Stimulated activated CD4-positive, alpha-beta T cell treated with anti-CD3 and anti-CD28 coated beads, Interleukin-15, amount 100 ng/mL, for 24 hours (primary cell): Measurements from ENCODE around the gene MYO1C.
A peak's percentile ranks its signal among the peaks of the same experiment; 100 is the strongest.

Experiments
- DNase-seq: peaks from one replicate; pipeline ENCODE4 v3.0.0-alpha.2; 2020

Gene MYO1C

DNA sequence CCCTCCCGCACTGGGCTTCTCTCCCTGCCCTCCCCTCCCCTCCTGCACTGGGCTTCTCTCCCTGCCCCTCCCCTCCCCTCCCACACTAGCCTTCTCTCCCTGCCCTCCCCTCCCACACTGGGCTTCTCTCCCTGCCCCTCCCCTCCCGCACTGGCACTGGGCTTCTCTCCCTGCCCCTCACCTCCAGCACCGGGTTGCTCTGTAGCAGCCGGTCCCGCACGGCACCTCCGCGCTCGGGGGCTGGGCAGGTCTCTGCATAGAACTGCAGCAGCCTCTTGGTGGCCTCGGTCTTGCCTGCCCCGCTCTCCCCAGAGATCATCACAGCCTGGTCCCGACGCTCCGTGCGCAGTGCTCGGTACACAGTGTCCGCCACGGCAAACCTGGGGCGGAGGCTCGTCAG, 9.8 kb downstream of the MYO1C start:
- no peak for DNase-seq

- DNase-seq, result no peak
Measured at GRCh38 chr17:1481736-1482135, 10.8 kb downstream of the MYO1C start.

DNA sequence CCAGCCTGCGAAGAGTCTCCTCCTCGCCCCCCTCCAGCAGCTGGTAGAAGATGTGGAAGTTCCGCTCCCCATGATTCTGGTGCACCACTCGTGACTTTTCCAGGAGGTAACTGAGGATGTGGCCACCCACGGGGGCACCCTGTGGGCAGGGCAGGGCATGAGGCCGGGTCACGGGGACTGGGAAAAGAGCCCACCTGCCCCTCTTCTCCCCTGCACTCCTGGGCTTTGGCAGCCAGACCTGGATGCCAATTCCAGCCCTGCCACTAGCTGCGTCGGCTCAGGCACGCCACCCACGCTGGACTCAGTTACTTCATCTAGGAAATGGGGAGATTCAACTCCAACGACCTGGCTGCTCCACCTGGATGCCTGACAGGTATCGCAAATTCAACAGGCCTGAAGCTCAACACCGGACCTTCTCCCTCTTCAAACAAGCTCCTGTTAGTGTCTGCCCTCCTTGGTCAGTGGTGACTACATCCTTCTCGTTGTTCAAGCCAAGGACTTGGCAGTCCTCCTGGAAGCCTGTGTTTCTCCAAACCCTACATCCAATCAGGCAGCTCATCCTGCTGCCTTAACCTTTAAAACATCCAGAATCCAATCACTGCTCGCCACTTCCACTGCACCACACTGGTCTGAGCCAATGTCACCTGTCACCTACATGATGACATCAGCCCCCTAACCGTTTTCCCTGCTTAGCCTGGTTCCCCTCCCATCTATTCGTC, 11.6 kb downstream of the MYO1C start:
- DNase-seq, result no peak

GRCh38 chr17:1478418-1478817, 14.1 kb downstream of the MYO1C start:
- DNase-seq, result no peak

GRCh38 chr17:1475321-1475854, 17.1 kb downstream of the MYO1C start:
- DNase-seq, result no peak

GRCh38 chr17:1474402-1475189, 17.9 kb downstream of the MYO1C start:
- DNase-seq, result no peak

DNA sequence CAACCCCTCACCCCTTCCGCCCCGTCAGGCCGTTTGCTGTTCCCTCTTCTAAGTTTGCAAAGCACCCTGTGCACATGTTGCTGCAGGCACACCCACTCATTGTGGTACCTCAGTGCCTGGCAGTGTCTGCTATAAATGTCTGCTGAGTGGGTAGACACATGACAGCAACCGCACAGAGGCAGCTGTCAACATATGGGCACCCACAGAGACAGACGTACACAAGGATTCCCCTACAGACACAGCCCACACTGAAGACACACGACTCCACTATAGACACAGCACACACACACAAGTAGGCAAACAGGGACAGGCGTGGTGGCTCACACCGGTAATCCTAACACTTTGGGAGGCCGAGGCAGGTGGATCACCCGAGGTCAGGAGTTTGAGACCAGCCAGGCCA, 18.6 kb downstream of the MYO1C start:
- no peak for DNase-seq

DNA sequence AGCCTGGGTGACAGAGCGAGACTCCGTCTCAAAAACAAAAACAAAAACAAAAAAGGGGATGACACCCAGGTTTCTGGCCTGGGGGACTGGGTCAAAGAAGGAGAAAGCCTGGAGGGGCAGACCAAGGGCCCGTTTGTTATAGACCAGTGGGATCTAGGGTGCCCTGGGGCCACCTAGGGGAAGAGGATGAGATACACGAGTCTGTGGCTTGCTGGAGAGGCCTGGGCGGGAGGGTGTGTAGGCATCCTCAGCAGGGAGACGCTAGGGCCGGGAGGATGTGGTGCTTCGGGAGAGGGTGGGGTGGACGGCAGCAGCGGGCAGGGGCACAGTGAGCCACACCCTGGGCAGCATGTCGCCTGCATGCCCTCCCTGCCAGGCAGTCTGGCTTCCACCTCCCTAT, 19.3 kb downstream of the MYO1C start:
- DNase-seq, result no peak

DNA sequence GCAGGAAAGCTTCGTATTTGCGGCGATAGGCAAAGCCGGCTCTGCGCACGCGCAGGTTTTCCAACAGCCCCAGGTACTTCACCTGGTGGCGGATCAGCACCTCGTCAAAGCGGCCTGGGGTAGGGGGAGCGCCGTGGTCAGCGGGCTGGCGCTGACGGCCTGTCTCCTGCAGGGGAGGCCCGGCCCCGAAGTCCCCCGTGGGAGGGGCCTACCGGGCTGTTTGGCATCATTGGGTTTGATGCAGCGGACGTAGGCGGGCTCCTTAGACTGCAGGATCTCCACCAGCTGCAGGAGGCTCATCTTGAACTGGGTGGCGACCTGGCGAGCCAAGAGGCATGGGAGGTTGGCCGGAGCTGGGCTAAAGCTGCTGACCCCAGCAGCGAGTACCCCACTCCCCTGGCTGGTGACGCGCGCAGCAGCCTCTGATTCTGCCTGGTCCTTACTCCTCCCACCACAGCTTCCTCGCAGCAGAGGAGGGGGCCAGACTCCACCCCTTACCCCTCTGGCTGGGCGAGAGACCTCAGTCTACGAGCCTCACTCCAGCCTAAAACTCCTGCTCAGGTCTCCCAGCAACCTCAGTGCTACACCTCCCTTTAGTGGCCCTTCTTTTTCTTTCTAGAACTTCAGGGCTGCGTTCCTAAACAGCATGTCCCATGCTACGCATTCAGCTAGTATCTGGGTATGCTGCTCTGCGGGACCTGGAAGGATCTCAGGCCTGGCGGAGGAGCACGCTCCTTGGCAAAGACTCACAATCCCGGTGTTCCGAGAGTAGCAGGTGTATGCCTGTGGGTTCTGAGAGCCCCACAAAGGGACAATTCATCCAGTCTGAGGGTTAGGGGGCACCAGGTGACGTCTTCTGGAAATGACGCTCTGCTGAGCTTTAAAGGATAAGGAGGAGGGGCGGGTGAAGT, 20.3 kb downstream of the MYO1C start:
- no peak for DNase-seq

- no peak for DNase-seq
Measured at GRCh38 chr17:1471490-1471889, 21.0 kb downstream of the MYO1C start.

DNA sequence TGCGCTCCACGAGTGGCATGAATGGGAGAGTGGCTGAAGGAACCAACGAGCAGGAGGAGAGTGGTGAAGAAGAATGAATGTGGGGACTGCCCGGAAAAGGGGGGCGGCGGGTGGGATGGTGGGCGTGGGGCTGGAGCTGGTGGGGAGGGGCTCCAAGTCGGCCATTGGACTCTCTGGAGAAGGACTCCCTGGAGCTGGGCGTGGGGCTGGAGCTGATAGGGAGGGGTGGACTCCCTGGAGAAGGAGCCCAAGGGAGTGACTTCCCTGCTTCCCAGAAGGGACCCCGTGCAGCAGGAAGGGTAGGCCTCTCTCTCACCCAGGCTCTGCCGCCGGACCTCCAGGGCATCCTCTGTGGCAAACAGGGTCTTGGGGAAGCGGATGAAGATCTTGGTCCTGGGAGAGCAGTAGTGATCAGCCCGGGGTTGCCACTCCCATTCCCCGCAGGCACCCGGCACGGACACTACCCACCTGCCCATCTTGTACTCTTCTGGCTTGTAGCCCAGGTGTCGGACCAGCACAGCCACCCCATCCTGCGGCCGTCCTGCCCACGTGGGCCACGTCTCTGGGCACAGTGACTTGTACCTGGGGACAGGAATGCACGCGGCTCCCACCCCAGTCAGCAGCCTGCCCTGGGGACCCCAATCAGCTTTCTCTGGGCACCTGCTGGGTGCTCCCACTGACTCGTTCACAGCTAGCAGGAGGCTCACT, 21.6 kb downstream of the MYO1C start:
- no peak for DNase-seq

DNA sequence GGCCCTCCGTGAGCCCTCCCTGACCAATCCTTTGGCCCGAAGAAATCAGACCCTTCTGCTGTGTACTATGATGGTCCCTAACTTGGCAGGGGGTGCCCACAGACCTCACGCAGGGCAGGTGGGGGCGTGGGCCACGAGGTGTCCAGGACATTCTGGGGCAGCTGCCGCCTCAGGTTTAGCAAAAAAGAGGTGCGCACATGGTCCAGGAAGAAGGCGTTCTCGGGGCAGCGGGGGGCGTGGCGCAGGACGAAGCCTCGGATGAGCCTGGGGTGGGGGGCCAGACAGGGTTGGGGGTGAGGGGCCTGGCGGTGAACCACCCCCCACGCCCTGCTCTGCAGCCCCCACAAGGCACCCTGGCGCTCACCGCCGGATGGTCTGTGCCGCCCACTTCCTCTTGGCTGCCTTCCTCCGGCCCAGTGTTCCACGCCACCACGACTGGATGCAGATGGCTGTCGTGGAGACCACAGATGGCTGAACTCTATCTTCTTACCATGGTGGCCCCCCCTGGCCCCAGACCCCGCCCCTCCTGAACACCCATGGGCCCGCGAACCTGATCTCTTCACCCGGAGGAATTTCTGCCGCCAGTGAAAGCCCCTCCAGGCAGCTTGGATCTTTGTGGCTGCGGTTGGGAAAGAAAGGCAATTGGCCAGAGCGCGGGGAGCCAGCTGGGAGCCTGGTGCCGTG, 22.3 kb downstream of the MYO1C start:
- no peak for DNase-seq

DNA sequence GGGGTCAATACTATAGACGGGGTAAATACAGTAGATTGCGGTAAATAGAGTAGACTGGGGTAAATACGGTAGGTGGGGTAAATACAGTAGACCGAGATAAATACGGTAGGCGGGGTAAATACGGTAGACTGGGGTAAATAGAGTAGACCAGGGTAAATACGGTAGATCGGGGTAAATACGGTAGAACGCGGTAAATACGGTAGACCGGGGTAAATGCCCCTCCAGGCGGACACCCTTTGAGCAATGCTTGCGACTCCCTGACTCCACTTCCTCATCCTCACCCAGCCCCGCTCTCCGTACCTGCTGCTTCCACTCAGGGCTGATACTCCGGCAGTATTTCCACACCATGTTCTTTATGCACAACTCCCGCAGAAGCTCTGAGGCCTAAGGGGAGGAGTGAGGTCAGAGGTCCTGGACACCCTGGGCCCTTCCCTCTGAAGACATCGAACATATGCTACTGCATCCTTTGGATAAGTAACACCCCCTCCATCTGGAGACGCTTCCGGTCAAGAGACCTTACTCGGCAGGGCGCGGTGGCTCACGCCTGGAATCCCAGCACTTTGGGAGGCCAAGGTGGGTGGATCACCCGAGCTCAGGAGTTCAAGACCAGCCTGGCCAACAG, 23.1 kb downstream of the MYO1C start:
- no peak for DNase-seq

DNA sequence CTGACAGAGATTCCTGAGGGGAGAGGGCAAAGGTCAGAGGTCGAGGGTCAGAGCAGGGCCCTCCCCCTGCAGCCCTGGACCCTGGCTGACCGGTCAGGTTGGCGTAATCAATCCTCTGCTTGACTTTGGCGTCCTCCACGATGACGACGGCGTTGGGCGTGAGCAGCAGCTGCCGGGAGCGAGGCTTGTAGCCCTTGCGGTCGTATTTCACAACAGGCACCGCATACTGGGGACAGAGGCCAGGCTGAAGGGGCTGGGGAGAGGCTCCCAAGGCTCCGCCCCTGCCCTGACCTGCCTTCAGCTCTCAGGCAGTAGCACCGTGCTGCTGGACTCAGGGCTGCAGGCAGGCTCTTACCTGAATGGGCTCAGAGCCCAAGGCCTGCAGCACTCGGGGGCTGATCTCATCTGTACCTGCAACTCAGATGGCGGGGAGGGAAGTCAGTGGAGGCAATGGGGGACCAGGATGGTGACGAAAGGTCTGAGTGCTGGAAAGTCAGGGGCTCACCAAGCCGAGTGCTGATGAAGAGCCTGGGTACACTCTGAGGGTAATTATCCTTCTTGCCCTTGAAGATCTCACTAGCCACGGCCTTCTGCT, 24.5 kb downstream of the MYO1C start:
- DNase-seq, result no peak

DNA sequence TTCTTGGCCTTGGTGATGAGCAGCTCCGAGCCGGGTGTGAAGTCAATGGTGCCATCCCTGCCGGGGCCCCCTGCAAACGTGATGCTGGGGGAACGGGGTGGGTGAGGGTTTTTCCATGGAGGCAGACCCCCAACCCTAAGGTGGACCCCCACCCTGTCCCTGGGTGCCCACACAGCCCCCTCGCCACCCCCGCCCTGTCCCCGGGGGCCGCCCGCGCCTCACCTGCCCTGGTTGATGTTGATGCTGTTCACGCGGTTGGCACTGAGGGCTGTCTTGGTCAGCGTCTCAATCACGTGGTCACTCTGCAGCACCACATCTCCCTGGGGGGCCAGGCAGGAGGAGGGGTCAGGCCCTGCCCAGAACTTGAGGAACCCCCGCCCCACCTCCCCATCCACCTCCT, 25.2 kb downstream of the MYO1C start:
- DNase-seq, result no peak

- DNase-seq, result no peak
Measured at GRCh38 chr17:1464186-1464585, 28.3 kb downstream of the MYO1C start.

GRCh38 chr17:1462164-1463112, 30.0 kb downstream of the MYO1C start:
- DNase-seq, result peak; percentile 43

GRCh38 chr17:1461198-1461944, 31.1 kb downstream of the MYO1C start:
- DNase-seq, result no peak

DNA sequence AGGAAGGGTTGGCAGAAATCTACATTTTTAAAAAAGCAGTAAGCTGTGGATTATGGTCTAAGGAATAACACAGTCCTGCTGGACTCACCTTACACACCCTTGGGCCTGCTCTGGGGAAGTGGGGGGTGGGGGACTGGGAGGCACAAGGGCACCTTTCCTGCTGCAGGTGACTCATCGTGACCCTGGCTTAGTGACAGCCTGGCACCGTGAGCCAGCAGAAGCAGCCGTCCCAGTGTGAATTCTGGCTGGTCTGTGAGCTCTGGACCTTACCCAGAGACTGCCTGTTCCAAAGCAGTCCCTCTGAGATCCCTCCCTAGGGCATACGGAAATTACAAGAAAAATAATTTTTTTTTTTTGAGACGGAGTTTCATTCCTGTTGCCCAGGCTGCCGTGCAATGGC, 32.3 kb downstream of the MYO1C start:
- DNase-seq, result no peak
